Measurements from ENCODE around the gene IMMT. TPM values are rescaled to one million over a fixed set of nuclear protein-coding genes. Genes with fewer than 3 reads are reported as not detected.

Gene IMMT
- total RNA-seq, 1 donor from 2014 or later: 301 TPM

- intact Hi-C loops (cut with micrococcal nuclease): no loop called here
- DNase-seq: no peak
- no peak for ATAC-seq
Observed at GRCh38 chr2:86160156-86160952, 34.9 kb downstream of the IMMT start.

- DNase-seq (no peak), ATAC-seq (no peak)
- intact Hi-C loops (cut with micrococcal nuclease): no loop called here
Observed at GRCh38 chr2:86158286-86158685, 37.0 kb downstream of the IMMT start.

DNA sequence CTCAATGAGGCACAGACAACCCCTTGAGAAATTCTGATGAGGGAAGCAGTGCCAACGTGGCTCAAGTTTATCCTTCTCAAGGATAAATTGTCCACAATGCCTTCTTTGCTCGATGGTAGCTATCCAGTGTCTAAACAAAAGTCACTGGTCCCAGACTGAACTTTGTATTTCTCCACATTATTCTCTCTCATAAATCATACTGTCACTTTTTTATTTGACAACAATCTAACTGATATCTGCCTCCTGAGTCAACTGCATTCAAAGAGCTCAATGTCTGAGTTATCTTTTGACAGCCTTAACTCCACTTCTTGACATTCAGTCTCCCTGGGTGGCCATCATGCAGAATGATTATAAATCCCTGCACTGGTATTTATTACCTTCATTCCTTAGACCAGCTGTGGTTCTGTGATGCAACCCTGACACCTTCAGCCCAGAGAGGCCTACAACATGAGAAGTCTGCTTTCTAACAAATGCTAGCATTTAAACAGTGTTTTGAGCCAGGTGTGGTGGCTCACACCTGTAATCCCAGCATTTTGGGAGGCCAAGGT lies 38.2 kb downstream of the IMMT start:
- no peak for ATAC-seq
- intact Hi-C loops (cut with micrococcal nuclease): no loop called here

DNA sequence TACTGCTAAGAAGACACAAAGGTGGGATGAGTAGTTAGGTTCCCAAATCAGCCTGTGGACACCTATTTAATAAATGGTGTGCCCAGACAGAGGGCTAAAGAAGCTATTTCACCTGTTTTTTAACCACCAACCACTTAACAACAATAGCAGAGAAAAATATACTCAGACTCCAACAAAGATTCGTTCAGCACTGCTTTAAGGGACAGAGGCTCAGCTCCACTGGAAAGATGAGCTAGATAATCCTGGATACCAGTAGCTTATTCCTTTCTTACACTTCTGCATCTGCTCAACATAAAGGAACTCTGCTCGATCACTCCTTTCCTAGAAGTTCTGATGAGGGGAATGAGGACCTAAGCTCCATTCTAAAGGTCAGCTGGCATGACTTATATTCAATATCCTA lies 44.8 kb downstream of the IMMT start:
- ATAC-seq (no peak), DNase-seq (no peak)
- intact Hi-C loops (cut with micrococcal nuclease): no loop called here

More for the DNA sequence above, 38.2 kb downstream of the IMMT start:
- no peak for DNase-seq

GRCh38 chr2:86147793-86148192 lies 47.5 kb downstream of the IMMT start:
- DNase-seq (no peak), ATAC-seq (no peak)
- intact Hi-C loops (cut with micrococcal nuclease): no loop called here

DNA sequence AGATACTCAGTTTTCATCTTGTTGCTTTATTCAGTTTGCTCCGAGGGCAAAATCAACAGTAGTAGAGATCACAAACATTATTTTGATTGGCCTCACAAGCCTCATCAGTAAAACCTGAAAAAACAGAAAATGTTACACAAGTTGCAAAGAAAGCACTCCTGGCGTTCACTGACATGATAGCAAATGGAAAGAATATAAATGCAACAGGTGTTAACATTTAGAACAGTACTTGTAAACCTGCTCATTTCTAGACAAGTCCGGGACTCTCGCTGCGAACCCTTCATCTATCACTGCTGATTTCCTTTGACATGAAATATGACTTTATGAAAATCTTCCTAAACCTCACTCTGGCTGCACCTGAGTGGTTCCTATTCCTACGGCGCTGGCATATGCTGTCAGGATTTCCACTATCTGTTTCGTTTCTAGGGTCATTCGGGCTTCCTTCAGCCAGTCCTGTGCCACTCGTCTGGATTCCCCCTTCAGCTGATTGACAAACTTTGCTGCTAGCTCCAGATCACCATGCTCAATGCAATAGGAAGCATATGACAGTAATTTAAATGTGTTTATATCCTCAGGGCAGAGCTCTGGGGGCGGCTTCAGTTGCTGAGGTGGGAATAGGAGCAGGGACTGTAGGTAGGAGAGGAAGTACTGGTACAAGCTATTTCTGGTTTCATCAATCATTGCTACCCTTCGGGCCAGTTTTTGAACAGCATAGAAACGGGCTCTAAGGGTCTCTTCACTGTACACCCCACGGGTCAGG lies 51.2 kb downstream of the IMMT start:
- intact Hi-C loops (cut with micrococcal nuclease): no loop called here
- ATAC-seq (no peak), DNase-seq (no peak)

GRCh38 chr2:86143307-86143706 lies 52.0 kb downstream of the IMMT start:
- DNase-seq (no peak), ATAC-seq (no peak)
- intact Hi-C loops (cut with micrococcal nuclease): no loop called here

- intact Hi-C loops (cut with micrococcal nuclease): no loop called here
- no peak for ATAC-seq
- no peak for DNase-seq
Observed at GRCh38 chr2:86142436-86143257, 52.6 kb downstream of the IMMT start.

- DNase-seq (no peak), ATAC-seq (peak; percentile 54)
- intact Hi-C loops (cut with micrococcal nuclease): no loop called here
Observed at GRCh38 chr2:86140969-86141392, 54.3 kb downstream of the IMMT start.

DNA sequence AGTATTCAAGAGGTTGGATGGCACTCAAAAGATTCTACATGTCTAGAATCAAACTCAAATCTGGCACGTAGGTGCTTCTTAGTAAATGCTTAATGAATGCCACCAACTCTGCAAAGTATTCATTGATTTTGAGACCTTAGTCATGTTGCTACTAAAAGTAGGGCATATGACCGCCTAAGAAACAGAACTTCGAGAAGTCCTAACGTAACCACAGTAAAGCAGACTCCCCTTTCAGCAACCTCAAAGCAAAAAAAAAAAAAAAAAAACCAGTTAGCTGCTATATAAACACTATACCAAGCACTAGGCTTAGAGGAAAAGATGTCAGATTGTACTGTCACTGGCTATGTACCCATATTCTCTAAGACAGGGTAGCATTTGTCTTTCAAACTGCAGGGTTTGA lies 55.3 kb downstream of the IMMT start:
- intact Hi-C loops (cut with micrococcal nuclease): no loop called here
- no peak for ATAC-seq

GRCh38 chr2:86138736-86139625 lies 56.3 kb downstream of the IMMT start:
- intact Hi-C loops (cut with micrococcal nuclease): no loop called here
- ATAC-seq: no peak
- no peak for DNase-seq

More for the DNA sequence above, 55.3 kb downstream of the IMMT start:
- no peak for DNase-seq

- ATAC-seq (no peak), DNase-seq (no peak)
- intact Hi-C loops (cut with micrococcal nuclease): no loop called here
Observed at GRCh38 chr2:86136141-86136540, 59.1 kb downstream of the IMMT start.

DNA sequence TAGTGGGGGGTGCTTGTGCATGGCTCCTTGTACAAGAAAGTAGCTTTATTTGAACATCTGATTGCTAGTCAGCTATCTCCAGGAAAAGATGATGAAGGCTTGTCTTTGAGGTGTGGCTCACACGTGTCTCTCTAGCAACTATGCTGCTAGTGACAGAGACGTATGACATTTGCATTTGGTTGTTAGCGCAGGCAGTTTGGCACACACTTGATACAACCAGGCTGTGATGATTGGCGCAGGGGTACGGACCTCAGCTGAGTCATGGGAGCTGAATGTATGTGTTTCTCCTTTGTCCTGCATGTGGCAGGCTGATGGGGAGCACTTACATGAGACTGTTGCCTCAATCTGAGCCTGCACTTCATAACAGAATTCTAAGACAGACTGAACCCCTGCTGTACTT lies 59.6 kb downstream of the IMMT start:
- ATAC-seq (no peak), DNase-seq (no peak)
- intact Hi-C loops (cut with micrococcal nuclease): no loop called here

GRCh38 chr2:86134709-86135108 lies 60.6 kb downstream of the IMMT start:
- DNase-seq (no peak), ATAC-seq (no peak)
- intact Hi-C loops (cut with micrococcal nuclease): no loop called here

- intact Hi-C loops (cut with micrococcal nuclease): loop anchor here (10.0 kb wide), 1 partner anchor 50 kb away; no protein-coding TSS in a partner anchor
- no peak for DNase-seq
- ATAC-seq: no peak
Observed at GRCh38 chr2:86124683-86125082, 70.6 kb downstream of the IMMT start.

DNA sequence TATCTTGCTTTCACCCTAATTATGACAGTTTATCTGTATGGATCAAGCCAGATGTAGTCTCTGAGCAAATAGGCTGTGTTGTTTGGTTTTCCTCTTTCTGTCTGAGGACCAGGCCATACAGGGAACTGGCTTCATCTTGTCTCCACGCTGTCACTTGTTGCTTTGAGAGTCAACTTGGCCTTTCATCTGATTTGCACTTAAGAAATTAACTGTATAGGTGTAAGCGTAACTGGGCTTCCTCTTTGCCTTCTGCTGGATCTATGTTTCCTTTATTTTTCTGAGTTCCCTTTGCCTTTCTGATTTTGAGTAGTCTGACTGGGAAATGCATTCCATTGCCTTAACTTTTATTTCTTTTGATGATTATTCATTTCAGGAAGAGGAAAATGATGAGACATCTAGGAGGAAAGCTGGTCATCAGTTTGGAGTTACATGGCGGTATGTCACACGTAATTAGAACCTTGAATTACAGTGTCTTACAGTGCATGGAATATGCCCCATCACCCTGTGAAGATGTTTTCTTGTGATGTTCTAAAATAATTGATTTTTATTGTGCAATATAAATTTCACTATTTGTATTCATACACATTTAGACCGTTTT lies 71.8 kb downstream of the IMMT start:
- no peak for ATAC-seq
- DNase-seq: no peak
- intact Hi-C loops (cut with micrococcal nuclease): loop anchor here (10.0 kb wide), 1 partner anchor 51 kb away; no protein-coding TSS in a partner anchor

DNA sequence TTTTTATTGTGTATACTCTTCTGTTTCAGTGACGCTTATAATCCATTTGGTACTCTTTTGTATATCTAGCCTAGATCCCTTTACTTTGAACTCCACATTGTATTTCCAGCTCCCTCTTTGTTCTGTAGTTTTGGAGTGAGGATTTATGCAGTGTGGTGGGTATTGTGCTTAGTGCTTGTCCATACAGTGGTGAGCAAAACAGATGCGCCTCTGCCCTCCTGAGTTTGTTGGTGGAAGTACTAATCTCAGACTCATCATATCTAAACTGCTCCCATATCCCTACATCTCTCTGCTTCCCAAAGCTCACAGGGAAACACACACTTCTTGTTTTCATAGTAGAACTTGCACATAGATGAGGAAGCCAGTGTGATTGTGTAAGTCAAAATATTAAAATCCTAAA lies 77.1 kb downstream of the IMMT start:
- no peak for DNase-seq
- no peak for ATAC-seq
- intact Hi-C loops (cut with micrococcal nuclease): no loop called here

DNA sequence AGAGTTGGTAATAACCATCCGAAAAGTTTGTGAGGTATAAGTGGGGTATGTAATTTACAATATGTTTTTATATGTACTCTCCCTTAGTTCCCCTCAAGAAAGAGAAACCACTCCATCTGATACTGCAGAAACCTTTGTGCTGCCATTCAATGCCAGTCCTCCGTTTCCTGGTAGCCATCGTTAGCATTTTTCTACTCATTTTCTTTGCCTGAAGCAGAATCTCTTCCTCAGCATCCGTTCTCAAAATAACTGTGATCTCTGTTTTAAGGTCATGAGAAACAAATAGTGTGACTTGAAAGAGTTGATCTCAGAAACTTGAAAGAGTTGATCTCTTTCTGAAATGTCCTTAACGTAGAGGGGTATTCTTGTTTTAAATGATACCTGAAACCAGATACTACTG lies 88.2 kb downstream of the IMMT start:
- DNase-seq (no peak), ATAC-seq (no peak)
- intact Hi-C loops (cut with micrococcal nuclease): loop anchor here (10.0 kb wide), 1 partner anchor 338 kb away; the partner anchor contains the start of gene KDM3A

Measured in left ventricle myocardium superior (tissue), 1 donor.